GM19328 (cell line): ENCODE measurements around the gene TBC1D3D.
"Not testable (repeated sequence)": the region's sequence is repeated elsewhere in the genome, so short reads cannot be mapped to it uniquely, and the experiment has no call there.

Source experiments
- ATAC-seq: cut with Tn5 transposase; IDR thresholded peaks from one replicate; pipeline ENCODE4 v1.9.1; 2021; ENCODE audit warnings: mild to moderate bottlenecking, moderate library complexity; ENCODE audit not compliant: unreplicated experiment

TBC1D3D gene

DNA sequence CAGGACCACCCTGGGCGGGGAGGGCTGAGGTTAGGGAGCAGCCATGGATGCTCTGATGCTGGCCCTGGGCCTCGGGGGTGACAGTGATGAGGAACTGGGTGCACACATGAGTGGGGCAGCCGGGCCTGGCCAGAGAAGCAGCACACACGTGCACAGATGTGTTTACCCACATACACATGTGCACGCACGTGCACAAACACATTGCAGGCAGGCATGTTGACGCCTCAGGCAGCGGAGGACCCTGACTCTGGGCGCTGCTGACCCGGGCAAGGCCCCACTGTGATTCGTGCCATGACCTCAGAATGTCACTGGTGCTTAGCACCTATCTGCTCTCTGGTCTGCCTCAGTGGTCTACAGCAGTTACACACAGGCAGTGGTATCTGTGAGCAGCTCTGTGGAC is at the start of gene TBC1D3D:
TBC1D3D (plus strand) TSS at position 301 of the 400 bp plus-strand sequence. CDS start 1,585 bp downstream, outside the sequence.
- ATAC-seq: not testable (repeated sequence)

DNA sequence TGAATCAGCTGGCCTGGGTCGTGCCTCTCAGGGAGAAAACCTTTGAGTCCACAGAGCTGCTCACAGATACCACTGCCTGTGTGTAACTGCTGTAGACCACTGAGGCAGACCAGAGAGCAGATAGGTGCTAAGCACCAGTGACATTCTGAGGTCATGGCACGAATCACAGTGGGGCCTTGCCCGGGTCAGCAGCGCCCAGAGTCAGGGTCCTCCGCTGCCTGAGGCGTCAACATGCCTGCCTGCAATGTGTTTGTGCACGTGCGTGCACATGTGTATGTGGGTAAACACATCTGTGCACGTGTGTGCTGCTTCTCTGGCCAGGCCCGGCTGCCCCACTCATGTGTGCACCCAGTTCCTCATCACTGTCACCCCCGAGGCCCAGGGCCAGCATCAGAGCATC is 14.8 kb upstream of the TBC1D3D start, which contains the start of gene TBC1D3L:
TBC1D3L (minus strand) TSS at position 101 of the 400 bp plus-strand sequence. CDS start 1,540 bp downstream, outside the sequence.
- ATAC-seq: not testable (repeated sequence)
